Measurements from ENCODE around the gene LMTK2. TPM values are rescaled to one million over a fixed set of nuclear protein-coding genes. Genes with fewer than 3 reads are reported as not detected.
"Not testable (repeated sequence)": the region's sequence is repeated elsewhere in the genome, so short reads cannot be mapped to it uniquely, and the experiment has no call there.

The LMTK2 gene
- polyA plus RNA-seq, 3 donors from 2014 or later: 0.85 to 3.1 (median 1.3) TPM

DNA sequence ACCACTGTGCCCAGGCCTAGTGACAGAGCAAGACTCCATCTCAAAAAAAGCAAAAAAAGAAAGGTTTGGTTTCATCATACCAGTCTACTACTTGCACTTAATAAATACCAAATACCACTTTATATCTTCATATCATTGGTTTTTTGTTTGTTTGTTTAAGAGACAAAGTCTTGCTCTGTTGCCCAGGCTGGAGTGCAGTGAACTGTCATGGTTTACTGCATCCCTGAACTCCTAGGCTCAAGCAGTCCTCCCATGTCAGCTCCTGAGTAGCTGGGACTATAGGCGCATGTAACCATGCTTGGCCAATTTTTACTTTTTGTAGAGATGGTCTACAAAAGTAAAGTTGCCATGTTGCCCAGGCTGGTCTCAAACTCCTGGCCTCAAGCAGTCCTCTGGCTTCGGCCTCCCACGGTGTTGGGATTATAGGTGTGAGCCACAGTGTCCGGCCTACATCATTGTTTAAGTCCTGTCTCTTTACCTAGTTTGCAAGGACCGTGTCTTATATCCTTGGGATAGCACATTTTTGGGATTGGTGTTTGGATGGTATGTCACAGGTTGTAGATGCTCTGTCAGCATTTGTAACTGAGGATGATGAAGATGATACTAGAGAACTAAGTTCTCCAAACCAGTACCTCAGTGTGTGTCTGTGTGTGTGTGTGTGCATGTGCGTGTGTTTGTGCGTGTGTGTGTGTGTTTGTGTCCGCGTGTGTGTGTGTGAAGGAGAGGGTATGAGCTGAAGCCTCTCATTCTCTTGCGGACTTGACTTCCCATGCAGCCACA is 9.3 kb downstream of the LMTK2 start:
- no peak overlapping the region for H3K4me3 Mint-ChIP-seq
- peaks cover 0 to 5% (median 4%) of the 10 kb centered on the region in 3 donors for H3K36me3 Mint-ChIP-seq
- no peaks in the 10 kb centered on the region for H3K9me3 Mint-ChIP-seq
- peaks cover 15 to 45% of the 10 kb centered on the region in 2 donors for H3K4me1 Mint-ChIP-seq
- no peak overlapping the region for H3K27ac Mint-ChIP-seq
- DNase-seq: no peak
- peaks cover 0 to 2% (median 0%) of the 10 kb centered on the region in 3 donors for H3K27me3 Mint-ChIP-seq (ENCODE audit: low read depth in 3 of 3)

DNA sequence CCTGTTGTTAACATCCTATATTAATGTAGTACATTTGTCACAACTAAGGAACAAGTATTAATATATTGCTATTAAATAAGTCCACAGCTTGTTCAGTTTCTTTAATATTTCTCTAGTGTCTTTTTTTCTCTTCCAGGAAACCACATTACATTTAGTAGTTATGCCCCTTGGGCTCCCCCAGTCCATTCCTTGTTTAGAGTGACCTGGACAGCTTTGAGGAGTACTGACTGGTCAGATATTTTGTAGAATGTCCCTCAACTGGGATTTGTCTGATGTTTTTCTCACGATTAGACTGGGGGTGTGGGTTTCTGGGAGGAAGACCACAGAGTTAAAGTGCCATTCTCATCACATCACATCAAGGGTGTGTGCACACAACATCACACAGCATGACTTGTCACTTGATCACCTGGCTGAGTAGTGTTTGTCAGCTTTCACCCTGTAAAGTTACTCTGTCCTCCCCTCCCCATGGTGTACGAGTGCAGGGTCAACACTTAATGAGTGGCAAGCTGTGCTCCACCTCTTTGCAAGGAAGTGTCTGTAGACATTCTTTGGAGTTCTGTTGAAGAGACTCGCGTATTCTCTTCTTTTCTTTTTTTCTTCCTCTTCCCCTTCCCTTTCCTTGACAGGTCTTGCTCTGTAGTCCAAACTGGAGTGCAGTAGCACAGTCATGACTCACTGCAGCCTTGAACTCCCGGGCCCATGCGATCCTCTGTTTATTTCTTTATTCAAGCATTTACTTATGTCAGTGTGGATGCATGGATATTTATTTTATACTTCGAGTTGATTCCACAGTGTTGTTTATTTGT is 10.2 kb downstream of the LMTK2 start:
- Mint-ChIP-seq H3K27me3 (ENCODE audit: low read depth in 3 of 3) (peaks cover 0 to 2% (median 0%) of the 10 kb centered on the region in 3 donors), H3K36me3 (peaks cover 0 to 5% (median 4%) of the 10 kb centered on the region in 3 donors), H3K4me1 (peaks cover 15 to 38% of the 10 kb centered on the region in 2 donors), H3K9me3 (no peaks in the 10 kb centered on the region), H3K27ac (no peak overlapping the region), H3K4me3 (no peak overlapping the region)
- DNase-seq: no peak

GRCh38 chr7:98119256-98119918 is 12.7 kb downstream of the LMTK2 start:
- peaks cover 0 to 2% (median 0%) of the 10 kb centered on the region in 3 donors for H3K27me3 Mint-ChIP-seq (ENCODE audit: low read depth in 3 of 3)
- no peaks in the 10 kb centered on the region for H3K9me3 Mint-ChIP-seq
- H3K36me3 Mint-ChIP-seq: peaks cover 0 to 9% (median 4%) of the 10 kb centered on the region in 3 donors
- no peak for DNase-seq
- H3K4me1 Mint-ChIP-seq: peaks cover 19 to 54% of the 10 kb centered on the region in 2 donors
- H3K27ac Mint-ChIP-seq: no peak overlapping the region
- no peak overlapping the region for H3K4me3 Mint-ChIP-seq

DNA sequence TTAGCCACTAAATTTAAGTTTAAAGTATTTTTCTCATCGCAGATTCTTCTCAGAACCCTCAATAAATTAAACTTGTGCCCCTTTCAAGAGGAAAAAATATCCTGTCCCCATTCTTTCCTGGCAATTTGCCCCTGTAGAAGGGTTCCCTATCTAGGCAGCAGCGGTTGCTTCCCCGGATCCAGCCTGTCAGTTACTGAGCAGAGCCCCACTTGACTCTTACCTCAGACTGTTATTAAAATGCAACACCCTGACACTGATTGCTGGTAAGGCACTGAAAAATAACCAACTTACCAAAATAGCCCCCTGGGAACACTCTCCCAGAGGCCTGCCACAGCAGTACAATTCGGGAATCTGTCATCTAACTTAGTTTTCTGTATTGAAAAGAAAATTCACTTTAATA is 13.9 kb downstream of the LMTK2 start:
- peaks cover 18 to 50% of the 10 kb centered on the region in 2 donors for H3K4me1 Mint-ChIP-seq
- DNase-seq: no peak
- H3K27me3 Mint-ChIP-seq (ENCODE audit: low read depth in 3 of 3): peaks cover 0 to 2% (median 0%) of the 10 kb centered on the region in 3 donors
- H3K9me3 Mint-ChIP-seq: no peaks in the 10 kb centered on the region
- H3K36me3 Mint-ChIP-seq: peaks cover 0 to 9% (median 0%) of the 10 kb centered on the region in 3 donors
- no peak overlapping the region for H3K4me3 Mint-ChIP-seq
- no peak overlapping the region for H3K27ac Mint-ChIP-seq

DNA sequence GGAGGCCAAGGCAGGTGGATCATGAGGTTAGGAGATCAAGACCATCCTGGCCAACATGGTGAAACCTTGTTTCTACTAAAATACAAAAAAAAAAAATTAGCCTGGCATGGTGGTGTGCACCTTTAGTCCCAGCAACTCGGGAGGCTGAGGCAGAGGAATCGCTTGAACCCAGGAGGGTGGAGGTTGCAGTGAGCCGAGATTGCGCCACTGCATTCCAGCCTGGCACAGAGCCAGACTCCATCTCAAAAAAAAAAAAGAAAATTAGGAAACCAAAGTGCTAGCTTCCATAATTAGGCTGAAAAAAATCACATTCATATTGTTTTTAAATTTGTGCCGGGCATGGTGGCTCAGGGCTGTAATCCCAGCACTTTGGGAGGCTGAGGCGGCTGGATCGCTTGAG is 14.7 kb downstream of the LMTK2 start:
- H3K36me3 Mint-ChIP-seq; H3K4me3 Mint-ChIP-seq; DNase-seq; H3K27ac Mint-ChIP-seq; H3K27me3 Mint-ChIP-seq (ENCODE audit: low read depth in 3 of 3); H3K9me3 Mint-ChIP-seq: not testable (repeated sequence)
- H3K4me1 Mint-ChIP-seq: peaks cover 15 to 50% of the 10 kb centered on the region in 2 donors

- Mint-ChIP-seq H3K4me1 (peaks cover 20 to 44% of the 10 kb centered on the region in 2 donors), H3K27ac (no peak overlapping the region), H3K4me3 (no peak overlapping the region), H3K27me3 (ENCODE audit: low read depth in 3 of 3) (peaks cover 0 to 2% (median 0%) of the 10 kb centered on the region in 3 donors), H3K36me3 (peaks cover 0 to 9% (median 0%) of the 10 kb centered on the region in 3 donors), H3K9me3 (no peaks in the 10 kb centered on the region)
- no peak for DNase-seq
Measured at GRCh38 chr7:98123365-98123696, 16.7 kb downstream of the LMTK2 start.

GRCh38 chr7:98125759-98126158 is 19.1 kb downstream of the LMTK2 start:
- no peak for DNase-seq
- no peak overlapping the region for H3K4me3 Mint-ChIP-seq
- no peak overlapping the region for H3K27ac Mint-ChIP-seq
- peaks cover 0 to 1% (median 0%) of the 10 kb centered on the region in 3 donors for H3K27me3 Mint-ChIP-seq (ENCODE audit: low read depth in 3 of 3)
- peaks cover 0 to 4% (median 0%) of the 10 kb centered on the region in 3 donors for H3K36me3 Mint-ChIP-seq
- H3K9me3 Mint-ChIP-seq: no peaks in the 10 kb centered on the region
- H3K4me1 Mint-ChIP-seq: peaks cover 22 to 44% of the 10 kb centered on the region in 2 donors

DNA sequence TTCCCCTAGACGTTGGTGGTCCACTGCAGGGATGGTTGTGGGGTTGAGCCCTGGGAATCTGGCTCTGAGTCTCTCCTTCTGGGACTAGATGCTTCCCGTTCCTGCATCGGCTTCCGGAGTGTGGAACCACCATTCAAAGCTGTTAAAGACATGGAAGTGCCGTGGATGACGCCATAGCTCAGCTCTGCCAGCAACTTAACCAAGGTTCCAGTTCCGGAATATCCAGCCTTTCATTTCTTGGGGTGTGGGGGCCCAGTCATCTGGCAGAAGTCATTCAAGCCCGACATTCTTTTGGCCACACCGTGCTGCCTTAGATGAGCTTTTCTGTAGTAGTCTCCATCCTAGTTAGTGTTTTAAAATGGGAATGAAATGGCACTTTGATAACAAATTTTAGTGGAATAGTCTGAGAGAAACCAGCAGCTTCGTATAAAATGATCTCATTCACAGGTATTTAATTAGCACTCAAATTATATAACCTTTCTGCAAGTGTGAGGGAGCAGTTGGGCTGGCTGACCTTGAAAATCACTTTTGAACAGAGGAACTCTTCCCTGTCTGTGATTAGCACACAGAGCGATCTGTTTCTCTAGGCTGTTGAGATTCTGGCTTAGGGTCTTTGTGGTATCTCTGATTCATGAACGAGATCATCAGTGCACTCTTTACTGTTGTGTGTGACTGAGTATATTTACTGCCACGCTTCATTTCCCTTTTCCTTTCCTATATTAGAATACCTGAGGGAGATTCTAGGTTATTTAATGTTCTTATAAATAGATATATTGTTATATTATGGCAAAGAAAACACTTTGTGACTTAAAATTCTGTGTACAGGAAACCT is 19.9 kb downstream of the LMTK2 start:
- H3K9me3 Mint-ChIP-seq: no peaks in the 10 kb centered on the region
- H3K4me3 Mint-ChIP-seq: no peak overlapping the region
- peaks cover 0 to 4% (median 0%) of the 10 kb centered on the region in 3 donors for H3K36me3 Mint-ChIP-seq
- no peak for DNase-seq
- peaks cover 28 to 52% of the 10 kb centered on the region in 2 donors for H3K4me1 Mint-ChIP-seq
- H3K27me3 Mint-ChIP-seq (ENCODE audit: low read depth in 3 of 3): peaks cover 0 to 3% (median 0%) of the 10 kb centered on the region in 3 donors
- no peak overlapping the region for H3K27ac Mint-ChIP-seq

DNA sequence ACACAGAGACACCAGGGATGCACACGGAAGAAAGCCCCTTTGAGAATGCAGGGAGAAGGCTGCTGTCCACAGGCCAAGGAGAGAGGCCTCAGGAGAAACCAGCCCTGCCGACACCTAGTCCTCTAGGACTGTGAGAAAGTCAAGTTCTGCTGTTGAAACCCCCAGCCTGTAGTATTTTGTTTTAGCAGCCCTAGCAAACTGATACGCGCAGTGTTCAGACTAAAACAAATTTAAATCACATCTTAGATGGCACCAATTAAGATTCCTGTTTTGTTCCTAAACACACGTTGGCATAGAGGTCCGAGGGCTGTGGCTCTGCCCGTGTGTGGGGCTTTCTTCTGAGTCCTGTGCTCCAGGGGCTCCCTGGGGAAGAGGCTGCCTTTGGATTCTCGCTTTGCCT is 21.7 kb downstream of the LMTK2 start:
- DNase-seq: no peak
- Mint-ChIP-seq H3K27ac (no peak overlapping the region), H3K4me1 (peaks cover 41 to 56% of the 10 kb centered on the region in 2 donors), H3K27me3 (ENCODE audit: low read depth in 3 of 3) (peaks cover 5 to 18% (median 12%) of the 10 kb centered on the region in 3 donors), H3K36me3 (no peaks in the 10 kb centered on the region), H3K4me3 (no peak overlapping the region), H3K9me3 (no peaks in the 10 kb centered on the region)

DNA sequence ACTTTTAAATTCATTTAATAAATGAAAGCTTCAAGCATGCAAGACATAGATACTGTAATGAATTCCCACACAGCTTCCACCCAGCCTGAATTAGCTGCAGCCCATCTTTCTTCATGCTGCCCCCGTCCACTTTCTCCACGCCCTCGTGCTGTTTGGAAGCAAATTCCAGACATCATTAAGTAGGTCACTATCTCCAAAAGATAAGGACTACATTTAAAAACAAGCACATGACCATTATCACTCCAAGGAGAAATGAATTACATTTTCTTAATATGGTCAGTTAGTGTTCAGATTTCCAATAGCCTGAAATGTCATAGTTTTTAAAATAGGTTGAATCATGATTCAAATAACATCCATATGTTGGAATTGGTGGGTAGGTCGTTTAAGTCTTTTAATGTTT is 24.3 kb downstream of the LMTK2 start:
- H3K9me3 Mint-ChIP-seq: no peaks in the 10 kb centered on the region
- peaks cover 56 to 58% of the 10 kb centered on the region in 2 donors for H3K4me1 Mint-ChIP-seq
- H3K27ac Mint-ChIP-seq: peak overlapping the region in 2 of 6 donors; percentile 70 to 85

GRCh38 chr7:98133181-98133580 is 26.5 kb downstream of the LMTK2 start:
- Mint-ChIP-seq H3K27me3 (ENCODE audit: low read depth in 3 of 3) (peaks cover 5 to 27% (median 24%) of the 10 kb centered on the region in 3 donors), H3K36me3 (peaks cover 0 to 13% (median 8%) of the 10 kb centered on the region in 3 donors), H3K9me3 (no peaks in the 10 kb centered on the region), H3K4me3 (peak overlapping the region; percentile 78 to 88 (median 86)), H3K4me1 (peaks cover 43 to 45% of the 10 kb centered on the region in 2 donors), H3K27ac (peak overlapping the region; percentile 13 to 86 (median 80))
- DNase-seq: peak; percentile 68 to 74 (median 71)

More for the DNA sequence above, 24.3 kb downstream of the LMTK2 start:
- Mint-ChIP-seq H3K36me3 (no peaks in the 10 kb centered on the region), H3K27me3 (ENCODE audit: low read depth in 3 of 3) (peaks cover 5 to 24% (median 24%) of the 10 kb centered on the region in 3 donors), H3K4me3 (no peak overlapping the region)
- DNase-seq: no peak

GRCh38 chr7:98133621-98134303 is 27.1 kb downstream of the LMTK2 start:
- H3K27me3 Mint-ChIP-seq (ENCODE audit: low read depth in 3 of 3): peaks cover 5 to 27% (median 24%) of the 10 kb centered on the region in 3 donors
- H3K4me1 Mint-ChIP-seq: peaks cover 43 to 45% of the 10 kb centered on the region in 2 donors
- H3K27ac Mint-ChIP-seq: peak overlapping the region in 2 of 6 donors; percentile 70 to 82
- H3K9me3 Mint-ChIP-seq: no peaks in the 10 kb centered on the region
- no peak for DNase-seq
- H3K4me3 Mint-ChIP-seq: peak overlapping the region; percentile 78 to 88 (median 86)
- peaks cover 0 to 17% (median 8%) of the 10 kb centered on the region in 3 donors for H3K36me3 Mint-ChIP-seq

Measured in immature natural killer cell (primary cell).